WTC11 (cell line): ENCODE measurements around the gene ANO2. TPM values are rescaled to one million over a fixed set of nuclear protein-coding genes. Genes with fewer than 3 reads are reported as not detected.

Experiments used
- ATAC-seq: fragments of 200-7000 bp; cut with Tn5 transposase; 2 replicates; pipeline ENCODE4 v1.10.0; 2021; ENCODE audit warnings: mild to moderate bottlenecking, moderate library complexity
- CTCF ChIA-PET: fragments of 300-600 bp; sonication (Branson Sonifier 250); formaldehyde crosslinking; loops from one replicate; lab custom pipeline; 2021; ENCODE audit warnings: antibody characterized with exemption; lab: Charles Lee
- POLR2A ChIA-PET: fragments of 350-600 bp; sonication (Branson Sonifier 250); formaldehyde crosslinking; loops from one replicate; lab custom pipeline; 2021; ENCODE audit warnings: antibody characterized with exemption; lab: Charles Lee
- DNase-seq: peaks from one replicate; pipeline ENCODE4 v3.0.0; 2021; ENCODE audit warnings: low spot score
- H3K27ac Mint-ChIP-seq: 2 replicates; pipeline ENCODE4 v1.8.0; 2021; ENCODE audit warnings: mixed read lengths
- H3K27me3 Mint-ChIP-seq: 2 replicates; pipeline ENCODE4 v1.8.0; 2021; ENCODE audit warnings: low read depth, mild to moderate bottlenecking, moderate library complexity, mixed read lengths
- H3K36me3 Mint-ChIP-seq: 2 replicates; pipeline ENCODE4 v1.8.0; 2021; ENCODE audit warnings: mixed read lengths
- H3K4me1 Mint-ChIP-seq: 2 replicates; pipeline ENCODE4 v1.8.0; 2022; ENCODE audit warnings: mixed read lengths
- H3K4me3 Mint-ChIP-seq: 2 replicates; pipeline ENCODE4 v1.8.0; 2021; ENCODE audit warnings: mild to moderate bottlenecking, moderate library complexity, mixed read lengths
- H3K9me3 Mint-ChIP-seq: 2 replicates; pipeline ENCODE4 v1.8.0; 2021; ENCODE audit warnings: mixed read lengths
- MYBL2 ChIP-seq: sonication (generic); formaldehyde crosslinking; IDR thresholded peaks from 2 replicates; pipeline ENCODE4 v1.8.1; 2023; ENCODE audit warnings: mild to moderate bottlenecking, moderate library complexity, missing genetic modification reagents
- NFATC4 ChIP-seq: fragments of 250-450 bp; sonication (Bioruptor Pico); IDR thresholded peaks from 2 replicates; pipeline ENCODE4 v1.9.0; 2021; ENCODE audit warnings: mild to moderate bottlenecking
- NFE2L1 ChIP-seq: sonication (generic); formaldehyde crosslinking; IDR thresholded peaks from 2 replicates; pipeline ENCODE4 v1.8.1; 2023; ENCODE audit warnings: missing genetic modification reagents
- TEAD4 ChIP-seq: sonication (generic); formaldehyde crosslinking; IDR thresholded peaks from 2 replicates; pipeline ENCODE4 v1.8.0; 2022; ENCODE audit warnings: mild to moderate bottlenecking, missing genetic modification reagents
- ZNF121 ChIP-seq: sonication (generic); formaldehyde crosslinking; IDR thresholded peaks from 2 replicates; pipeline ENCODE4 v1.8.0; 2023; ENCODE audit warnings: missing genetic modification reagents
- total RNA-seq: library from RNA; stranded (reverse); gene quantifications from 3 replicates; pipeline ENCODE4 v1.2.3, GENCODE V29; 2021
- TF ChIP-seq, protein P1 (sequence below): sonication (generic); formaldehyde crosslinking; IDR thresholded peaks from 2 replicates; pipeline ENCODE4 v1.8.1; 2023; ENCODE audit warnings: mild to moderate bottlenecking, missing genetic modification reagents
- TF ChIP-seq, protein P2 (sequence below): sonication (generic); formaldehyde crosslinking; IDR thresholded peaks from 2 replicates; pipeline ENCODE4 v1.8.0; 2022; ENCODE audit warnings: mild to moderate bottlenecking, missing genetic modification reagents
- TF ChIP-seq, protein P3 (sequence below): sonication (generic); formaldehyde crosslinking; IDR thresholded peaks from 2 replicates; pipeline ENCODE4 v1.8.0; 2022; ENCODE audit warnings: missing genetic modification reagents
- TF ChIP-seq, protein P4 (sequence below): fragments of 250-450 bp; sonication (Bioruptor Pico); IDR thresholded peaks from 2 replicates; pipeline ENCODE4 v1.9.0; 2021; ENCODE audit warnings: moderate library complexity, mild to moderate bottlenecking, inconsistent platforms, borderline replicate concordance
- TF ChIP-seq, protein P5 (sequence below): fragments of 250-450 bp; sonication (Bioruptor Pico); IDR thresholded peaks from 2 replicates; pipeline ENCODE4 v2.1.2; 2022; ENCODE audit warnings: mild to moderate bottlenecking, moderate library complexity

Gene ANO2
- total RNA-seq, 1 experiment from 2014 or later, result 2.8 TPM

DNA sequence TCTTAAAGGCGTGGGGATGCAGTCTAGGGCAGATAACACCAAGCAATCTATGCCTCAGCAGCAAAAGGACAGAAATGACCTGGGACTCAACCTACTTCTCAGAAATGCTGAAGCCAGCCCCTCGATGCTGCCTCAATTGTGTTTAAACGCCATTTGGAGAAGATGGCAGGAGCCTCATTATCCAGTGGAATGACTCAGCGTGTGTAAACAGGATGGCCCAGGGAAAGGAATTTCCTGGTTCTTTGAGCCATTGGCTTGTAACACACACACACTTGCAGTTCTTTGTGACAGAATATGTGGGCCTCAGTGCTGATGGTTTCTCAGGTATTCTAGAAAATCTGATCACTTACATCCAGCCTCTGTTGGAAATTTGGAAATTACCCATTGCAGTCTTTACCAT, 358.9 kb downstream of the ANO2 start:
- ChIA-PET POLR2A (no interaction called here), CTCF (no interaction called here)
- Mint-ChIP-seq H3K4me1 (peaks cover 54% of the 10 kb centered on the region), H3K4me3 (no peak overlapping the region), H3K27ac (no peak overlapping the region), H3K27me3 (no peaks in the 10 kb centered on the region; the same call in 1 of the 2 replicates), H3K9me3 (peaks cover 12% of the 10 kb centered on the region), H3K36me3 (no peaks in the 10 kb centered on the region)
- DNase-seq (no peak), ATAC-seq (no peak)
- TF ChIP-seq NFE2L1 (CRISPR knock-in tag), result peak; percentile 78; the same call in 1 of the 2 replicates
- TF ChIP-seq, protein P1, sequence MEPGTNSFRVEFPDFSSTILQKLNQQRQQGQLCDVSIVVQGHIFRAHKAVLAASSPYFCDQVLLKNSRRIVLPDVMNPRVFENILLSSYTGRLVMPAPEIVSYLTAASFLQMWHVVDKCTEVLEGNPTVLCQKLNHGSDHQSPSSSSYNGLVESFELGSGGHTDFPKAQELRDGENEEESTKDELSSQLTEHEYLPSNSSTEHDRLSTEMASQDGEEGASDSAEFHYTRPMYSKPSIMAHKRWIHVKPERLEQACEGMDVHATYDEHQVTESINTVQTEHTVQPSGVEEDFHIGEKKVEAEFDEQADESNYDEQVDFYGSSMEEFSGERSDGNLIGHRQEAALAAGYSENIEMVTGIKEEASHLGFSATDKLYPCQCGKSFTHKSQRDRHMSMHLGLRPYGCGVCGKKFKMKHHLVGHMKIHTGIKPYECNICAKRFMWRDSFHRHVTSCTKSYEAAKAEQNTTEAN (CRISPR knock-in tag), result no peak

DNA sequence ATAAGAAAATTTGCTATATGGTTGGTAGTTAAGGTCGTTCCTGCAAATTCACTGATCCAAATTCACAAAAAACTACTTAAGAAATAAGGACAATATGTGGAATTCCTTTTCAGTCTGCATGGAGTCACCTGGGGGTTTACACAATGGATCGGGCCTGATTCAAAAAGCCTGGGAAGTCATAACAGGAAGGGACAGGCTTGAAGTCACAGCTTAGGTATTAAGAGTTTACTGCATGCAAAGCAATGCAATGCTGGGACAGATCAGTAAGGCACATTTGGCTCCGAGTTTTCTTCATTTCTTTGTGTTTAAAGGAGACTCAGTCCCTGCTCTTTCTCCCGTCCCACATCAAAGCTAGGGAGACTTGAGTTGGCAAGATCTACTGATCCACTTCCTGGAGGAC, 359.9 kb downstream of the ANO2 start:
- H3K27ac Mint-ChIP-seq, result no peak overlapping the region
- H3K36me3 Mint-ChIP-seq, result no peaks in the 10 kb centered on the region
- no peak overlapping the region for H3K4me3 Mint-ChIP-seq
- CTCF ChIA-PET, result no interaction called here
- POLR2A ChIA-PET, result no interaction called here
- H3K9me3 Mint-ChIP-seq, result peaks cover 12% of the 10 kb centered on the region
- TF ChIP-seq, protein P2, sequence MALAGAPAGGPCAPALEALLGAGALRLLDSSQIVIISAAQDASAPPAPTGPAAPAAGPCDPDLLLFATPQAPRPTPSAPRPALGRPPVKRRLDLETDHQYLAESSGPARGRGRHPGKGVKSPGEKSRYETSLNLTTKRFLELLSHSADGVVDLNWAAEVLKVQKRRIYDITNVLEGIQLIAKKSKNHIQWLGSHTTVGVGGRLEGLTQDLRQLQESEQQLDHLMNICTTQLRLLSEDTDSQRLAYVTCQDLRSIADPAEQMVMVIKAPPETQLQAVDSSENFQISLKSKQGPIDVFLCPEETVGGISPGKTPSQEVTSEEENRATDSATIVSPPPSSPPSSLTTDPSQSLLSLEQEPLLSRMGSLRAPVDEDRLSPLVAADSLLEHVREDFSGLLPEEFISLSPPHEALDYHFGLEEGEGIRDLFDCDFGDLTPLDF, result no peak
- TF ChIP-seq ZNF121, result 0 out of 2 replicates have a peak, but pooled peaks have one; percentile 29
- peaks cover 58% of the 10 kb centered on the region for H3K4me1 Mint-ChIP-seq
- DNase-seq, result no peak
- ATAC-seq, result no peak
- no peaks in the 10 kb centered on the region; the same call in 1 of the 2 replicates for H3K27me3 Mint-ChIP-seq

DNA sequence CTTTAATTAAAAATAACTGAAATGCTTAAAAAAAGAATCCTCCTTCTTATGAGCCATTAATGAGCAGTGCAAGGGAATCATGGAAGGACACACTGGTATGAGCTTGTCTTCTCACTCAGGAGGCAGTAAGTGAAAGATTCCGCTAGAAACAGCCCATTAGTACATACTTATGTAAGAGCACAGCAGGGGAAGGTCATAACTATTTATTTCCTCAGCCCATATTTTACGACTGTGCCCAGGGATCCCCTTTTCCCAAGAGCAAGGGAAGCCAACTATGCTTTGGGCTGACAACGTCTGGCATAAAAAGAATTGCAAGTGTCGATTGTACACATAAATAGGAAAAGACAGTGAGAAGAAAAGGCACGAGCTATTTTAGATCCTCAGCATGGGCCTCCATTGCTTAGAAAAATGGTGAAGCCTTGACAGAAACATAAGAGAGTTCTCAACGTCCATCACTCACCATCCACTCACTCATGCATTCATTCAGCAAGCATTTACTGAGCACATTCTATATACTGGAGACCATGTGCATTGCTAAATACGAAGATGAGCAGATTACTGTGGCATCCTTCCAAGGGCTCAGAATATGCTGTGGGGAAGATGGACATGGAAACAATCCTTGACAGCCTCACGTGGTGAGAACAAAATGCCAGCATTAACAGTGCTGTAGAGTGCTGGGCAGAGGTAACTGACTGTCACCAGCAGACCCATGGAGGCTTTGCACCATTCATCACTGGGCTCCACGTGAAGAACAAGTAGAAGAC, 360.5 kb downstream of the ANO2 start:
- H3K9me3 Mint-ChIP-seq, result peaks cover 12% of the 10 kb centered on the region
- H3K27ac Mint-ChIP-seq, result no peak overlapping the region
- H3K4me1 Mint-ChIP-seq, result peaks cover 56% of the 10 kb centered on the region
- no peaks in the 10 kb centered on the region for H3K36me3 Mint-ChIP-seq
- ChIA-PET POLR2A (no interaction called here), CTCF (no interaction called here)
- ATAC-seq (no peak), DNase-seq (no peak)
- TF ChIP-seq, protein P3, sequence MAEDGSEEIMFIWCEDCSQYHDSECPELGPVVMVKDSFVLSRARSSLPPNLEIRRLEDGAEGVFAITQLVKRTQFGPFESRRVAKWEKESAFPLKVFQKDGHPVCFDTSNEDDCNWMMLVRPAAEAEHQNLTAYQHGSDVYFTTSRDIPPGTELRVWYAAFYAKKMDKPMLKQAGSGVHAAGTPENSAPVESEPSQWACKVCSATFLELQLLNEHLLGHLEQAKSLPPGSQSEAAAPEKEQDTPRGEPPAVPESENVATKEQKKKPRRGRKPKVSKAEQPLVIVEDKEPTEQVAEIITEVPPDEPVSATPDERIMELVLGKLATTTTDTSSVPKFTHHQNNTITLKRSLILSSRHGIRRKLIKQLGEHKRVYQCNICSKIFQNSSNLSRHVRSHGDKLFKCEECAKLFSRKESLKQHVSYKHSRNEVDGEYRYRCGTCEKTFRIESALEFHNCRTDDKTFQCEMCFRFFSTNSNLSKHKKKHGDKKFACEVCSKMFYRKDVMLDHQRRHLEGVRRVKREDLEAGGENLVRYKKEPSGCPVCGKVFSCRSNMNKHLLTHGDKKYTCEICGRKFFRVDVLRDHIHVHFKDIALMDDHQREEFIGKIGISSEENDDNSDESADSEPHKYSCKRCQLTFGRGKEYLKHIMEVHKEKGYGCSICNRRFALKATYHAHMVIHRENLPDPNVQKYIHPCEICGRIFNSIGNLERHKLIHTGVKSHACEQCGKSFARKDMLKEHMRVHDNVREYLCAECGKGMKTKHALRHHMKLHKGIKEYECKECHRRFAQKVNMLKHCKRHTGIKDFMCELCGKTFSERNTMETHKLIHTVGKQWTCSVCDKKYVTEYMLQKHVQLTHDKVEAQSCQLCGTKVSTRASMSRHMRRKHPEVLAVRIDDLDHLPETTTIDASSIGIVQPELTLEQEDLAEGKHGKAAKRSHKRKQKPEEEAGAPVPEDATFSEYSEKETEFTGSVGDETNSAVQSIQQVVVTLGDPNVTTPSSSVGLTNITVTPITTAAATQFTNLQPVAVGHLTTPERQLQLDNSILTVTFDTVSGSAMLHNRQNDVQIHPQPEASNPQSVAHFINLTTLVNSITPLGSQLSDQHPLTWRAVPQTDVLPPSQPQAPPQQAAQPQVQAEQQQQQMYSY (CRISPR knock-in tag), result no peak
- TF ChIP-seq MYBL2 (CRISPR knock-in tag) (no peak), TEAD4 (no peak), NFATC4 (no peak)
- TF ChIP-seq, protein P4, sequence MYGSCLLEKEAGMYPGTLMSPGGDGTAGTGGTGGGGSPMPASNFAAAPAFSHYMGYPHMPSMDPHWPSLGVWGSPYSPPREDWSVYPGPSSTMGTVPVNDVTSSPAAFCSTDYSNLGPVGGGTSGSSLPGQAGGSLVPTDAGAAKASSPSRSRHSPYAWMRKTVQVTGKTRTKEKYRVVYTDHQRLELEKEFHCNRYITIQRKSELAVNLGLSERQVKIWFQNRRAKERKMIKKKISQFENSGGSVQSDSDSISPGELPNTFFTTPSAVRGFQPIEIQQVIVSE, result no peak
- TF ChIP-seq, protein P5, sequence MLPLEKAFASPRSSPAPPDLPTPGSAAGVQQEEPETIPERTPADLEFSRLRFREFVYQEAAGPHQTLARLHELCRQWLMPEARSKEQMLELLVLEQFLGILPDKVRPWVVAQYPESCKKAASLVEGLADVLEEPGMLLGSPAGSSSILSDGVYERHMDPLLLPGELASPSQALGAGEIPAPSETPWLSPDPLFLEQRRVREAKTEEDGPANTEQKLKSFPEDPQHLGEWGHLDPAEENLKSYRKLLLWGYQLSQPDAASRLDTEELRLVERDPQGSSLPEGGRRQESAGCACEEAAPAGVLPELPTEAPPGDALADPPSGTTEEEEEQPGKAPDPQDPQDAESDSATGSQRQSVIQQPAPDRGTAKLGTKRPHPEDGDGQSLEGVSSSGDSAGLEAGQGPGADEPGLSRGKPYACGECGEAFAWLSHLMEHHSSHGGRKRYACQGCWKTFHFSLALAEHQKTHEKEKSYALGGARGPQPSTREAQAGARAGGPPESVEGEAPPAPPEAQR, result no peak
- no peak overlapping the region for H3K4me3 Mint-ChIP-seq
- H3K27me3 Mint-ChIP-seq, result no peaks in the 10 kb centered on the region; the same call in 1 of the 2 replicates
